ENCODE data around the gene GALNS.

- TF ChIP-seq CTCF (IDR thresholded peaks at IDR 0.05) (no peak), POLR2A (IDR thresholded peaks at IDR 0.05; ENCODE audit: low read length) (no peak), BCL3 (IDR thresholded peaks at IDR 0.05) (no peak), CEBPB (IDR thresholded peaks at IDR 0.05) (no peak), EP300 (IDR thresholded peaks at IDR 0.05) (no peak), RARB (CRISPR knock-in tag; IDR thresholded peaks at IDR 0.05) (no peak), NPAS2 (CRISPR knock-in tag; IDR thresholded peaks at IDR 0.05; ENCODE audit: borderline replicate concordance) (no peak), MAFK (IDR thresholded peaks at IDR 0.05; ENCODE audit: partially characterized antibody) (no peak), MAX (IDR thresholded peaks at IDR 0.05) (no peak)
These were observed 78.5 kb downstream of the GALNS start for GRCh38 chr16:88778271-88778525.
